ENCODE data around the gene ELOVL1. TPM values are rescaled to one million over a fixed set of nuclear protein-coding genes. Genes with fewer than 3 reads are reported as not detected.

ELOVL1 gene
- total and polyA plus RNA-seq, 4 donors = 12.8 to 50.3 (median 35.3) TPM

GRCh38 chr1:43377831-43378230 is 10.0 kb upstream of the ELOVL1 start:
- peaks cover 0 to 23% (median 18%) of the 10 kb centered on the region in 4 donors for H3K4me1 ChIP-seq (ENCODE audit: control insufficient read depth in 4 of 4, insufficient read depth in 4 of 4, low read length in 3 of 4)
- H3K4me3 ChIP-seq (ENCODE audit: low read depth in 1 of 3, low read length in 3 of 3) = no peak overlapping the region
- no peaks in the 10 kb centered on the region for H3K27me3 ChIP-seq (ENCODE audit: control insufficient read depth in 4 of 4, insufficient read depth in 4 of 4, low read length in 3 of 4)
- H3K9ac ChIP-seq (ENCODE audit: low read depth in 1 of 2, low read length in 2 of 2) = no peak overlapping the region
- no peak for TF ChIP-seq MAX (IDR thresholded peaks at IDR 0.05)
- H3K9me3 ChIP-seq (ENCODE audit: control insufficient read depth in 4 of 4, low read length in 3 of 4) = no peaks in the 10 kb centered on the region
- no peak overlapping the region for H3K27ac ChIP-seq (ENCODE audit: low read depth in 1 of 2, low read length in 2 of 2)
- no peak for DNase-seq (ENCODE audit: low spot score)
- 94% methylated on average over 1 of the region's 1 CpG for WGBS
- peaks cover 0 to 10% (median 7%) of the 10 kb centered on the region in 4 donors for H3K36me3 ChIP-seq (ENCODE audit: control insufficient read depth in 4 of 4, insufficient read depth in 3 of 4, low read depth in 1 of 4, low read length in 3 of 4)

GRCh38 chr1:43376723-43377235 is 9.0 kb upstream of the ELOVL1 start:
- no peak overlapping the region for H3K9ac ChIP-seq (ENCODE audit: low read depth in 1 of 2, low read length in 2 of 2)
- H3K9me3 ChIP-seq (ENCODE audit: control insufficient read depth in 4 of 4, low read length in 3 of 4) = no peaks in the 10 kb centered on the region
- H3K27me3 ChIP-seq (ENCODE audit: control insufficient read depth in 4 of 4, insufficient read depth in 4 of 4, low read length in 3 of 4) = no peaks in the 10 kb centered on the region
- TF ChIP-seq RAD21 (IDR thresholded peaks at IDR 0.05) (no peak), FOXA1 (IDR thresholded peaks at IDR 0.05) (no peak), GABPA (IDR thresholded peaks at IDR 0.05 in 1 of 2, conservative IDR thresholded peaks at IDR 0.05 in 1 of 2) (no peak), ZBTB33 (IDR thresholded peaks at IDR 0.05) (no peak), YY1 (IDR thresholded peaks at IDR 0.05) (no peak), MAX (IDR thresholded peaks at IDR 0.05) (no peak), RXRA (IDR thresholded peaks at IDR 0.05) (no peak), HNF4A (conservative IDR thresholded peaks at IDR 0.05) (no peak), HNF4G (IDR thresholded peaks at IDR 0.05) (no peak), CTCF (IDR thresholded peaks at IDR 0.05; ENCODE audit: low read depth, low read length, missing input control) (no peak), ATF3 (IDR thresholded peaks at IDR 0.05) (no peak), TAF1 (conservative IDR thresholded peaks at IDR 0.05) (no peak), FOXA2 (IDR thresholded peaks at IDR 0.05) (no peak), REST (IDR thresholded peaks at IDR 0.05) (no peak), EGR1 (IDR thresholded peaks at IDR 0.05; ENCODE audit: low read depth in 2 of 2) (no peak), SP1 (IDR thresholded peaks at IDR 0.05) (no peak), NR2F2 (IDR thresholded peaks at IDR 0.05) (no peak), JUND (IDR thresholded peaks at IDR 0.05) (no peak)
- H3K4me1 ChIP-seq (ENCODE audit: control insufficient read depth in 4 of 4, insufficient read depth in 4 of 4, low read length in 3 of 4) = peaks cover 0 to 12% (median 10%) of the 10 kb centered on the region in 4 donors
- H3K36me3 ChIP-seq (ENCODE audit: control insufficient read depth in 4 of 4, insufficient read depth in 3 of 4, low read depth in 1 of 4, low read length in 3 of 4) = peaks cover 0 to 6% (median 4%) of the 10 kb centered on the region in 4 donors
- no peak overlapping the region for H3K27ac ChIP-seq (ENCODE audit: low read depth in 1 of 2, low read length in 2 of 2)
- no peak for DNase-seq (ENCODE audit: low spot score)
- 84% methylated on average over 7 of the region's 7 CpGs for WGBS
- no peak overlapping the region for H3K4me3 ChIP-seq (ENCODE audit: low read depth in 1 of 3, low read length in 3 of 3)
